NCI-H1092 (cell line): Measurements from ENCODE around the gene OR52E5.

Experiments
- DNase-seq: peaks from one replicate; lab custom pipeline; 2025; lab: John Stamatoyannopoulos, UW

The OR52E5 gene

GRCh38 chr11:5933116-5933515, 40.1 kb downstream of the OR52E5 start:
- DNase-seq = no peak

- no peak for DNase-seq
These were observed 45.0 kb downstream of the OR52E5 start for GRCh38 chr11:5937868-5938602.

- DNase-seq = no peak
These were observed 45.6 kb downstream of the OR52E5 start for GRCh38 chr11:5938603-5938965.

- DNase-seq = no peak
These were observed 47.7 kb downstream of the OR52E5 start for GRCh38 chr11:5940748-5941147.

- no peak for DNase-seq
These were observed 48.9 kb downstream of the OR52E5 start, which contains the start of gene OR56A3 for GRCh38 chr11:5941951-5942350. TSS of gene OR56A3 (plus strand) at chr11:5942251. CDS start at chr11:5947347, 5,096 bp downstream.
